H1 (cell line): Measurements from ENCODE around the gene PEX1. TPM values are rescaled to one million over a fixed set of nuclear protein-coding genes. Genes with fewer than 3 reads are reported as not detected.

Experiments
- ASH2L ChIP-seq: fragments of 200-600, 300-600 bp; sonication (generic); IDR thresholded peaks from one replicate; pipeline ENCODE4 v1.7.1; 2017; ENCODE audit warnings: low read length
- HDAC6 ChIP-seq: IDR thresholded peaks from one replicate; pipeline ENCODE4 v1.7.1; 2012; ENCODE audit warnings: low read depth, mild to moderate bottlenecking, inconsistent platforms, low read length, moderate library complexity
- POU5F1 ChIP-seq: IDR thresholded peaks from 2 replicates; pipeline ENCODE4 v1.6.1; 2011; ENCODE audit warnings: low read depth, mild to moderate bottlenecking, low read length, moderate library complexity
- RAD21 ChIP-seq, 2 experiments: IDR thresholded peaks in 1 of 2; conservative IDR thresholded peaks in 1 of 2; 2 replicates each; pipeline ENCODE4 v1.6.1; 2011; ENCODE audit warnings: low read depth in 2 of 2, low read length in 2 of 2, improper control_type of control experiment in 1 of 2, inconsistent platforms in 1 of 2, mild to moderate bottlenecking in 1 of 2, moderate library complexity in 1 of 2
- TEAD4 ChIP-seq: IDR thresholded peaks from 2 replicates; pipeline ENCODE4 v1.6.1; 2012; ENCODE audit warnings: low read depth, low read length, inconsistent platforms, mixed read lengths
- polyA plus RNA-seq, 7 experiments: library from polyadenylated mRNA; depleted of rRNA in 3 of 7; stranded (reverse) in 5 of 7; unstranded in 2 of 7; fragments of >200 nt in 5 of 7; fragments of 200-250 nt in 2 of 7; gene quantifications; 1 replicate in 5 of 7; 2 replicates in 1 of 7; 4 replicates in 1 of 7; pipeline versions ENCODE4 v1.2.1 to v1.2.3, GENCODE V29; 2011 to 2013; ENCODE audit warnings: missing spikeins in 2 of 7, mixed read lengths in 2 of 7
- total RNA-seq: library from RNA; stranded (reverse); fragmentation: NEBNext Ultra II Directional; extraction: Animal tissue kit (Norgen Biotek cat#: 25700); gene quantifications from 2 replicates; pipeline ENCODE4 v1.2.1, GENCODE V29; 2021

Gene PEX1
- total and polyA plus RNA-seq, 2 of the 8 experiments (the other 6 are each of a cell fraction or from before 2014, with no cell fraction given) = 16.4 to 23.9 TPM

DNA sequence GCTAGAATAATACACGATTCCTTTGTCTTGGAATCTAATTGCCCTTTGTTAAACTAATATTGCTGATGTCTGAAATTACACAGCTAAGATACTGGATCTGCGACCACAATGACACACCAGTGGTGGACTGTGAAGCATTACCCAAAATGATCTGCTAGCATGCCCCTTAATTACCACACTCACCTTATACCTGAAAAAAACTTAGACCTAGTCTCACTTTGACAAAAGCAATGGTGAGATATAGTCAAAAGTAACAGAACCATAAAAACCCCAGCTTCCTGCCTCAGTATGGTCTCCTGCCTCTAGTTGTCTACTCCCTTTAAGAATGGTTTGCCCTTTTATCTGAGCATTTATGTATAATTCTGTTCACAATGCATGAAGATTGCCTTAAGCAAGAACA is 29.8 kb downstream of the PEX1 start (continued):
- TF ChIP-seq POU5F1 = no peak
- TF ChIP-seq TEAD4 = no peak
- TF ChIP-seq RAD21 (IDR thresholded peaks at IDR 0.05 in 1 of 2, conservative IDR thresholded peaks at IDR 0.05 in 1 of 2; ENCODE audit: low read depth in 2 of 2, low read length in 2 of 2) = no peak
- no peak for TF ChIP-seq ASH2L
- TF ChIP-seq HDAC6 = no peak
